PFSK-1 (cell line): ENCODE results near the gene ACTN1.

Experiments
- FOXP2 ChIP-seq: optimal IDR thresholded peaks from 2 replicates; pipeline ENCODE3; 2011; ENCODE audit warnings: borderline replicate concordance, control low read depth, inconsistent platforms; ENCODE audit not compliant: insufficient read depth; ENCODE audit errors: extremely low read length, extremely low read depth
- POLR2AphosphoS5 ChIP-seq: IDR thresholded peaks from 2 replicates; pipeline ENCODE4 v1.6.1; 2012; ENCODE audit warnings: low read depth, mild to moderate bottlenecking, control low read depth, low read length, moderate library complexity
- SIN3A ChIP-seq: IDR thresholded peaks from 2 replicates; pipeline ENCODE4 v1.6.1; 2012; ENCODE audit warnings: mild to moderate bottlenecking, low read length, moderate library complexity, borderline replicate concordance; ENCODE audit not compliant: insufficient read depth
- TAF1 ChIP-seq: IDR thresholded peaks from 2 replicates; pipeline ENCODE4 v1.6.1; 2012; ENCODE audit warnings: low read length, control low read depth, borderline replicate concordance; ENCODE audit not compliant: insufficient read depth
- TF ChIP-seq, protein P1 (sequence below), 2 experiments: IDR thresholded peaks; 2 replicates each; pipeline versions ENCODE4 v1.6.1 to v1.8.0; 2011 to 2012; ENCODE audit warnings: low read depth in 2 of 2, low read length in 2 of 2, control low read depth in 1 of 2, inconsistent platforms in 1 of 2, mild to moderate bottlenecking in 1 of 2, moderate library complexity in 1 of 2; ENCODE audit not compliant: insufficient read depth in 1 of 2

- TF ChIP-seq POLR2AphosphoS5: no peak
- TF ChIP-seq, protein P1, sequence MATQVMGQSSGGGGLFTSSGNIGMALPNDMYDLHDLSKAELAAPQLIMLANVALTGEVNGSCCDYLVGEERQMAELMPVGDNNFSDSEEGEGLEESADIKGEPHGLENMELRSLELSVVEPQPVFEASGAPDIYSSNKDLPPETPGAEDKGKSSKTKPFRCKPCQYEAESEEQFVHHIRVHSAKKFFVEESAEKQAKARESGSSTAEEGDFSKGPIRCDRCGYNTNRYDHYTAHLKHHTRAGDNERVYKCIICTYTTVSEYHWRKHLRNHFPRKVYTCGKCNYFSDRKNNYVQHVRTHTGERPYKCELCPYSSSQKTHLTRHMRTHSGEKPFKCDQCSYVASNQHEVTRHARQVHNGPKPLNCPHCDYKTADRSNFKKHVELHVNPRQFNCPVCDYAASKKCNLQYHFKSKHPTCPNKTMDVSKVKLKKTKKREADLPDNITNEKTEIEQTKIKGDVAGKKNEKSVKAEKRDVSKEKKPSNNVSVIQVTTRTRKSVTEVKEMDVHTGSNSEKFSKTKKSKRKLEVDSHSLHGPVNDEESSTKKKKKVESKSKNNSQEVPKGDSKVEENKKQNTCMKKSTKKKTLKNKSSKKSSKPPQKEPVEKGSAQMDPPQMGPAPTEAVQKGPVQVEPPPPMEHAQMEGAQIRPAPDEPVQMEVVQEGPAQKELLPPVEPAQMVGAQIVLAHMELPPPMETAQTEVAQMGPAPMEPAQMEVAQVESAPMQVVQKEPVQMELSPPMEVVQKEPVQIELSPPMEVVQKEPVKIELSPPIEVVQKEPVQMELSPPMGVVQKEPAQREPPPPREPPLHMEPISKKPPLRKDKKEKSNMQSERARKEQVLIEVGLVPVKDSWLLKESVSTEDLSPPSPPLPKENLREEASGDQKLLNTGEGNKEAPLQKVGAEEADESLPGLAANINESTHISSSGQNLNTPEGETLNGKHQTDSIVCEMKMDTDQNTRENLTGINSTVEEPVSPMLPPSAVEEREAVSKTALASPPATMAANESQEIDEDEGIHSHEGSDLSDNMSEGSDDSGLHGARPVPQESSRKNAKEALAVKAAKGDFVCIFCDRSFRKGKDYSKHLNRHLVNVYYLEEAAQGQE (IDR thresholded peaks at IDR 0.05; ENCODE audit: insufficient read depth in 1 of 2, low read depth in 2 of 2, low read length in 2 of 2): no peak
- no peak for TF ChIP-seq FOXP2
- TF ChIP-seq TAF1: no peak
- TF ChIP-seq SIN3A: no peak
Observed at GRCh38 chr14:68892961-68893360, 86.1 kb downstream of the ACTN1 start.
